ENCODE measurements around the gene S1PR5.

Gene S1PR5

GRCh38 chr19:10514211-10515145, 2.8 kb downstream of the S1PR5 start:
- DNase-seq: no peak

DNA sequence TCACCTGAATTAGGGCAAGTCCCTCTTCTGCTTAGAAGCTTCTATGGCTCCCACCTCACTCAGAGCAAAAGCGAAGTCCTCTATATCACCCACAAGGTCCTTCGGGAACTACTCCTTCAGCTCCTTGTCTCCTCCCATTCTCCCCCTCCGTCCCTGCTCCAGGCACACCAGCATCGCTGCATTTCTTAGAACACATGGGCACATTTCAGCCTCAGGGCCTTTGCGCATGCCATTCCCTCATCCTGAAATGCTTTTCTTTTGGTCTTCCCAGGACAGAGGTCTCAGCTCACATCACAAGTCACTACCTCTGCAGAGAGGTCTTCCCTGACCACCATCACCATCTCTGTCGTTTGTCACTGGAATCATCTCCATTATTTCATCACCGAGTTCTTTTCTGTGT, 4.0 kb downstream of the S1PR5 start:
- DNase-seq: no peak

GRCh38 chr19:10510301-10510802, 6.9 kb downstream of the S1PR5 start:
- DNase-seq: no peak

- DNase-seq: no peak
Measured at GRCh38 chr19:10508707-10509106, 8.5 kb downstream of the S1PR5 start.

- no peak for DNase-seq
Measured at GRCh38 chr19:10508036-10508435, 9.2 kb downstream of the S1PR5 start.

- no peak for DNase-seq
Measured at GRCh38 chr19:10505583-10506229, 11.5 kb downstream of the S1PR5 start.

DNA sequence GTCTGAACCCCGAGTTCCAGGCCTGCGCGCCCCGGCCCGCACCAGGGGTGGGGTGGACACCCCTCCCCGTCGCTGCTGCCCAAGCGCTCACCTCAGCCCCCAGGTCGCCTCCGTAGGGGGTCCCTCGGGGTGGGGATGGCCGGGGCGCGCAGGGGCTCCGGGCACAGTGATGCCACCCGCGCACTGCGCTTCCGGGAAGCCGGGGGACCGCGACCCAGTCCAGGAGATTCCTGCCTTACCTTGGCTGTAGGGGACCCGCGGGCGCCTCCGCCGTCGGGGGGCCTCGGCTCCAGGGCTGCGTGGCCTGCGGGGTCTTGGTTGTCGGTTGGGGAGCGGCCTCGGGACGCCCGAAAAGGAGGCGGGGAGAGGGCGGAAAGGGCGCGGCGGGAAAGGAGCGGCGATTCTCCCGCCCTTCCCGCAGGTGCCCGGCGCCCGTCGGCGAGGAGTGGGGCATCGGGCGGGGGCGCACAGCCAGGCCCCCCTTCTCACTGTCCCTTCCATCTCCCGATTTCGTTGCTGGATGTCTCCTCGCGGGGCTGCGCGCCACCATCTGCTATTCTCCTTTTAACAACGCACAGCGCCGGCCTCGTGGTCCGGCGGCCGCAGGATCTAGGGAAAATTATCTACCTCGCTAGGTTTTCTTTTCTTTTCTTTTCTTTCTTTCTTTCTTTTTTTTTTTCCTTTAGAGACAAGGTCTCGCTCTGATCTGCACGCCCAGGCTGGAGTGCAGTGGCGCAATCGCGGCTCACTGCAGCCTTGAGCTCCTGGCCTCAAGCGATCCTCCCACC, 14.1 kb downstream of the S1PR5 start, which contains the start of gene KEAP1:
TSS of gene KEAP1 (minus strand) at position 355 of the 788 bp plus-strand sequence. CDS start 3,323 bp downstream, outside the sequence.
- DNase-seq: peak; percentile 51

GRCh38 chr19:10502524-10503001, 14.7 kb downstream of the S1PR5 start:
- DNase-seq: peak; percentile 92

DNA sequence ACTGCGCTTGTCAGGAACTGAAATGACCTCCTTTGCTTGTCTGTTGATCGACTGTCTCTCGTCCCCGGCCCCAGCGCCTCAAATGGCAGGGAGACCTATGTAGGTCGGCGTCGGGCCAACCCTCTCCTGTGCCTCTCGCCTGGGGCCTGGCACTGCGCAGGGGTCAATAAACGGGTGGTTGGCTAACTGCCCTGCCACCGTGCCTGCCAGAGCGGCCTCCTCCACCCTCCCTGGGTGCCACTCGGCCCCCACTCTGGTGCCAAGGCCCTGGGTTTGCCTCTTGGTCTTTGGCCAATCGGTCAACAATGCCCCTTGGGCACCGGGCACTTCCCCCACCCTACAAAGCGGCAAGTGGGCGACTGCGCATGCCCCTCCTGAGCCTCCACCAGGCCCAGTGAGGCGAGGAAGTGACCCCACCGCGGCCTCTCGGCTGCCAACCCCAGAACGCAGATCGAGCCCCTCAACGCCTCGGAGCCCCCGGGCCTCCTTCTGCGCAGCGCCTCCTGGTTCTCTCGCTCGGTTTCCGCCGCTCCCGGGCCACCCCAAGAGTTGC, 15.2 kb downstream of the S1PR5 start:
- peak; percentile 80 for DNase-seq

GRCh38 chr19:10500247-10500592, 17.0 kb downstream of the S1PR5 start:
- no peak for DNase-seq

GRCh38 chr19:10499550-10500246, 17.5 kb downstream of the S1PR5 start:
- DNase-seq: no peak

- DNase-seq: no peak
Measured at GRCh38 chr19:10497371-10497770, 19.9 kb downstream of the S1PR5 start.

GRCh38 chr19:10491472-10492047, 25.7 kb downstream of the S1PR5 start:
- no peak for DNase-seq

GRCh38 chr19:10486551-10486950, 30.7 kb downstream of the S1PR5 start:
- no peak for DNase-seq

DNA sequence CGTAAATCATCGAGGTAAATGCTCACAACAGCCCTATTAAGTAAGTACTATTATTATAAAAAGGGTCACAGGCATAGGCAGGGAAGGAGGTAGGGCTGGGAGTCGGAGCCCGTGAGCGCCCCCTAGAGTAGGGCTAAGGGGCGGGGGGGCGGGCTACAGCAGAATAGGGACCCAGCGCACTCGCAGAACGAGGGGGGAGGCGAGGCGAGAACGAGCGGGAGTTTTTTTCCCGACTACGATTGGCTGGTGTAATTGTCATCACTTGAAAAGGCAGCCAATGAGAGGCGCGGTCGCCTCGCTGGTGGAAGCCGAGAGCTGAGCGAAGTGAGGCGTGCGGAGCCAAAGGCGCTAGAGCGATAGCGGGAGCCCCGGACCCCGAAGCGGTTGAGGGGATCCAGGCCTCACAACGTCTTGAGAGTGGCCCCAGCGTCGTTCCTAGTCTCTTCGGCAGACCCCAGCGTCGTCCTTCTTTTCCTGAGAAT, 38.3 kb downstream of the S1PR5 start:
- DNase-seq: no peak

DNA sequence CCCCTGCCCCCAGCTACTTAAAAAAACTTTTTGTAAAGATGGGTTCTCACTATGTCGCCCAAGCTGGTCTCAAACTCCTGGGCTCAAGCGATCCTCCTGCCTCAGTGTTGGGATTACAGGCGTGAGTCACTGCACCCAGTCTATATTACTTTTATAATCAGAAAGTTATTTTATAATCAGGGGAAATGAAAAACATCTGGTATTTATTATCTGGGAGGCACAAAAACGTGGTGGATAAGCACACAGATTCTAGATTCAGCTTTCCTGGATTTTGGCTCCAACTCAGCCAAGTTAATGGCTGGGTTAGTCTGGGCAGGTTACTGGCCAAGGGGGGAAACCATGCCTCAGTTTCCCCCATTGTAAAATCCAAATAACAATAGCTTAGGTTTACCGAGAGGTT, 38.8 kb downstream of the S1PR5 start:
- no peak for DNase-seq

DNA sequence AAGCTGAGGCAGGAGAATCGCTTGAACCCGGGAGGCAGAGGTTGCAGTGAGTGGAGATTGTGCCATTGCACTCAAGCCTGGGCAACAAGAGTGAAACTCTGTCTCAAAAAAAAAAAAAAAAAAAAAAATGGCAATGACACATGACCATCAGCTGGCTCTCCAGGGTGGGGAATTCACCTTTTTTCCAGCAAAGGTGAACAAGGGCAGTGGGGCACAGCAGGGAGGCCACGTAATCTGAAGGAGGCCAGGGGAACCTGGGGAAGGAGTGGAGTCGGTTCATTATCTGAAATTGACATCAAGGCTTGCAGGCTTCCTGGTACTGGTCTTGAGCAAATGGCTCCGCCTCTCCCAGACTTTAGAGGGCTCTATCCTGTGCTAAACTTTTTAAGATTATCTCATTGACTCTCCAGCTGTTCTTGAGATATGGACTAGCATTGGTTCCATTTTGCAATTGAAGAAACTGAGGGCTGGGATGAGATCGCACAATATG, 42.2 kb downstream of the S1PR5 start:
- DNase-seq: no peak

DNA sequence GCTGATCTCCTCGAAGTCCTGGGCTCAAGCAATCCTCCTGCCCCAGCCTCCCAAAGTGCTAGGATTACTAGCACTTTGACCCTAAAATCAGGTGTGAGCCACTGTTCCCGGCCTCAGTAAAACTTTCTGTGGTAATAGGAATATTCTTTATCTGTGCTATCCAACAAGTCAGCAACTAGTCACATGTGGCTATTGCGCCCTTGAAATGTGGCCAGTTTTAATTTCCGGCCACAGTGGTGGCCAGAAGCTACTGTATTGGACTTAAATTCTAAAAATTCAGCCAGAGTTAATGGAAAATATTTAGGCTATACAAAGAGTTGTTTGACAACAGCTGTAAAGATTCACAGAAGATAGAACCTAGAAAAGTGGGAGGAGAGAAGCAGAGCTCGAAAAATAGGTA, 44.1 kb downstream of the S1PR5 start:
- DNase-seq: no peak

GRCh38 chr19:10471909-10472308, 45.3 kb downstream of the S1PR5 start:
- DNase-seq: peak; percentile 65

DNA sequence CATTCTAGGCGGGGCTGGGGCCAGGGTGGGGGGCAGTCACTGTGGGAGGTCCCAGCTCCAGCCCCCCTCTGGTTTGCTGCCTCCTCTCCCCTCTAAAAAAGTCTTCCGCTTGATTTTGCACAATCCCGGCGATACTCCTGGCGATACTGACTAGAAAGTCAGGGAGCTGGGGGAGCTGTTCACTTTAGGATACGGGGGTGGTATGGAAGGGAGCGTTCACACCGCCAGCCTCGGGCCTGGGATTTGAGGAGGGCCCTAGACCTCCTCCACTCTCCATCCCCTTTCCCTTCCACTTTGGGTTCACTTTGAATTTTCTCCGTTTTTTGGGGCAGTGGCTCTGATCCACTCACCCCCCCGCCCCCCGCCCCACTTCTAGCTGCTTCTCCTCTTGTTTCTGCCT, 49.1 kb downstream of the S1PR5 start:
- DNase-seq: no peak

GRCh38 chr19:10467104-10467706, 50.0 kb downstream of the S1PR5 start:
- DNase-seq: no peak

Measured in NCI-H1105 treated with DMSO at 0.1 percent for 48 hours (cell line).